H9 (cell line): Measurements from ENCODE around the gene RTN1. TPM values are rescaled to one million over a fixed set of nuclear protein-coding genes. Genes with fewer than 3 reads are reported as not detected.
A peak's percentile ranks its signal among the peaks of the same experiment; 100 is the strongest.

Experiments
- DNase-seq: peaks from one replicate; pipeline ENCODE4 v3.0.0-alpha.2; 2017
- H2AFZ ChIP-seq: one replicate; pipeline ENCODE4 v1.6.1; 2013; ENCODE audit warnings: mild to moderate bottlenecking, low read length, control low read depth, moderate library complexity
- H2AK5ac ChIP-seq: 2 replicates; pipeline ENCODE4 v1.6.1; 2013; ENCODE audit warnings: low read length, control low read depth, mixed read lengths; ENCODE audit not compliant: insufficient read length
- H2BK120ac ChIP-seq: one replicate; pipeline ENCODE4 v1.6.1; 2013; ENCODE audit warnings: low read depth, mild to moderate bottlenecking, low read length, control low read depth, inconsistent platforms; ENCODE audit not compliant: poor library complexity, severe bottlenecking
- H2BK12ac ChIP-seq: 2 replicates; pipeline ENCODE4 v1.6.1; 2013; ENCODE audit warnings: low read length, control low read depth, mixed read lengths, low read depth; ENCODE audit not compliant: insufficient read length
- H2BK15ac ChIP-seq: 2 replicates; pipeline ENCODE4 v1.6.1; 2013; ENCODE audit warnings: low read depth, low read length, control low read depth
- H2BK20ac ChIP-seq: one replicate; pipeline ENCODE4 v1.6.1; 2013; ENCODE audit warnings: low read depth, mild to moderate bottlenecking, low read length, control low read depth, inconsistent platforms; ENCODE audit not compliant: poor library complexity, severe bottlenecking
- H2BK5ac ChIP-seq: 2 replicates; pipeline ENCODE4 v1.6.1; 2013; ENCODE audit warnings: low read length, control low read depth, mixed read lengths; ENCODE audit not compliant: insufficient read length
- H3K14ac ChIP-seq: 2 replicates; pipeline ENCODE4 v1.6.1; 2013; ENCODE audit warnings: low read length, control low read depth; ENCODE audit not compliant: insufficient read depth
- H3K18ac ChIP-seq: 2 replicates; pipeline ENCODE4 v1.6.1; 2013; ENCODE audit warnings: low read depth, mild to moderate bottlenecking, mixed read lengths, low read length, control low read depth; ENCODE audit not compliant: insufficient read length
- H3K23ac ChIP-seq: 2 replicates; pipeline ENCODE4 v1.6.1; 2013; ENCODE audit warnings: low read length, control low read depth, mixed read lengths, low read depth; ENCODE audit not compliant: insufficient read length
- H3K23me2 ChIP-seq: 2 replicates; pipeline ENCODE4 v1.6.1; 2013; ENCODE audit warnings: low read depth, mild to moderate bottlenecking, mixed read lengths, low read length, control low read depth; ENCODE audit not compliant: insufficient read length, poor library complexity, severe bottlenecking
- H3K27ac ChIP-seq: 2 replicates; pipeline ENCODE4 v1.5.1; 2013; ENCODE audit warnings: low read length, control low read depth, mixed read lengths, low read depth; ENCODE audit not compliant: insufficient read length
- H3K27me3 ChIP-seq: 2 replicates; pipeline ENCODE4 v1.6.1; 2013; ENCODE audit warnings: low read length, control low read depth, inconsistent platforms; ENCODE audit not compliant: insufficient read depth
- H3K4ac ChIP-seq: 2 replicates; pipeline ENCODE4 v1.6.1; 2013; ENCODE audit warnings: low read depth, mild to moderate bottlenecking, control low read depth, inconsistent platforms, low read length, moderate library complexity
- H3K4me1 ChIP-seq: 2 replicates; pipeline ENCODE4 v1.6.1; 2013; ENCODE audit warnings: low read length, control low read depth, inconsistent platforms; ENCODE audit not compliant: insufficient read depth
- H3K4me2 ChIP-seq: 2 replicates; pipeline ENCODE4 v1.6.1; 2013; ENCODE audit warnings: low read length, control low read depth, mixed read lengths; ENCODE audit not compliant: insufficient read length, insufficient read depth
- H3K56ac ChIP-seq: 2 replicates; pipeline ENCODE4 v1.6.1; 2013; ENCODE audit warnings: low read depth, mild to moderate bottlenecking, mixed read lengths, low read length, control low read depth; ENCODE audit not compliant: insufficient read length
- H3K79me1 ChIP-seq: 2 replicates; pipeline ENCODE4 v1.6.1; 2013; ENCODE audit warnings: low read depth, mild to moderate bottlenecking, moderate library complexity, low read length, control low read depth, inconsistent platforms; ENCODE audit not compliant: insufficient read depth, poor library complexity, severe bottlenecking
- H3K79me2 ChIP-seq: 2 replicates; pipeline ENCODE4 v1.6.1; 2013; ENCODE audit warnings: low read length, control low read depth, inconsistent platforms; ENCODE audit not compliant: insufficient read depth
- H3K9ac ChIP-seq: 2 replicates; pipeline ENCODE4 v1.6.1; 2013; ENCODE audit warnings: low read length, control low read depth, mixed read lengths; ENCODE audit not compliant: insufficient read length; ENCODE audit errors: extremely low read depth
- H3K9me3 ChIP-seq: one replicate; pipeline ENCODE4 v1.6.1; 2013; ENCODE audit warnings: low read depth, low read length, inconsistent platforms; ENCODE audit not compliant: control insufficient read depth
- H3T11ph ChIP-seq: one replicate; pipeline ENCODE4 v1.6.1; 2013; ENCODE audit warnings: mild to moderate bottlenecking, low read length, control low read depth, inconsistent platforms
- H4K20me1 ChIP-seq: one replicate; pipeline ENCODE4 v1.6.1; 2013; ENCODE audit not compliant: control insufficient read depth, insufficient read length, insufficient read depth
- H4K5ac ChIP-seq: 2 replicates; pipeline ENCODE4 v1.6.1; 2013; ENCODE audit warnings: low read depth, mild to moderate bottlenecking, mixed read lengths, low read length, control low read depth; ENCODE audit not compliant: insufficient read length
- H4K8ac ChIP-seq: replicated peaks from 2 replicates; pipeline ENCODE4 v1.6.1; 2013; ENCODE audit warnings: low read length, control low read depth, mixed read lengths, low read depth; ENCODE audit not compliant: insufficient read length
- H4K91ac ChIP-seq: 2 replicates; pipeline ENCODE4 v1.6.1; 2013; ENCODE audit warnings: low read depth, mild to moderate bottlenecking, moderate library complexity, mixed read lengths, low read length, control low read depth; ENCODE audit not compliant: insufficient read length
- H3K27ac Mint-ChIP-seq, 3 experiments: 2 replicates in 2 of 3; 3 replicates in 1 of 3; pipeline ENCODE4 v1.8.0; 2020 to 2021; ENCODE audit warnings: mixed read lengths in 3 of 3, mild to moderate bottlenecking in 1 of 3, moderate library complexity in 1 of 3
- H3K27me3 Mint-ChIP-seq: 2 replicates; pipeline ENCODE4 v1.8.0; 2021; ENCODE audit warnings: low read depth, mild to moderate bottlenecking, moderate library complexity, mixed read lengths
- H3K36me3 Mint-ChIP-seq, 3 experiments: 2 replicates in 2 of 3; 3 replicates in 1 of 3; pipeline ENCODE4 v1.8.0; 2020 to 2021; ENCODE audit warnings: low read depth in 3 of 3, mixed read lengths in 3 of 3; ENCODE audit not compliant: insufficient read depth in 1 of 3
- H3K4me1 Mint-ChIP-seq, 2 experiments: 2 replicates each; pipeline ENCODE4 v1.8.0; 2020; ENCODE audit warnings: mixed read lengths in 2 of 2
- H3K4me3 Mint-ChIP-seq, 2 experiments: 2 replicates in 1 of 2; 3 replicates in 1 of 2; pipeline ENCODE4 v1.8.0; 2020 to 2021; ENCODE audit warnings: mild to moderate bottlenecking in 2 of 2, mixed read lengths in 2 of 2, moderate library complexity in 1 of 2
- H3K9me3 Mint-ChIP-seq, 2 experiments: 2 replicates in 1 of 2; 3 replicates in 1 of 2; pipeline ENCODE4 v1.8.0; 2020; ENCODE audit warnings: mild to moderate bottlenecking in 2 of 2, mixed read lengths in 2 of 2, moderate library complexity in 1 of 2
- CTCF ChIP-seq: fragments of 200-600 bp; sonication (generic); conservative IDR thresholded peaks from 3 replicates; pipeline ENCODE4 v1.8.0; 2021; ENCODE audit warnings: antibody characterized with exemption, mild to moderate bottlenecking
- WGBS: extraction: QIAGEN DNeasy Blood & Tissue Kit; methylation state at CpG from one replicate; pipeline ENCODE4 v1.1.7; 2013; ENCODE audit warnings: missing lambda C conversion rate, low lambda C conversion rate, mixed read lengths; ENCODE audit not compliant: insufficient read length; ENCODE audit errors: extremely low coverage; 5-methylcytosine and 5-hydroxymethylcytosine counted together
- total RNA-seq: library from RNA; stranded (reverse); gene quantifications from 2 replicates; pipeline ENCODE4 v1.2.1, GENCODE V29; 2021

Gene RTN1
- total RNA-seq, 1 experiment from 2014 or later = 1.8 TPM

- Histone ChIP-seq H2AFZ (peak overlapping the region; percentile 43), H3K79me2 (no peaks in the 10 kb centered on the region), H2BK20ac (no peak overlapping the region), H3K27me3 (peaks cover 5% of the 10 kb centered on the region), H3K23ac (no peak overlapping the region), H4K8ac (no peak overlapping the region), H2BK12ac (no peak overlapping the region), H2AK5ac (no peak overlapping the region), H3K79me1 (no peaks in the 10 kb centered on the region), H2BK120ac (no peak overlapping the region), H3K4ac (no peak overlapping the region), H2BK15ac (no peak overlapping the region), H4K91ac (no peak overlapping the region), H3K23me2 (peaks cover 13% of the 10 kb centered on the region), H3K27ac (no peak overlapping the region), H2BK5ac (no peak overlapping the region), H3T11ph (no peak overlapping the region), H4K5ac (no peak overlapping the region), H3K9me3 (no peaks in the 10 kb centered on the region), H3K4me2 (peak overlapping the region; percentile 57), H4K20me1 (no peaks in the 10 kb centered on the region), H3K9ac (no peak overlapping the region), H3K4me1 (no peaks in the 10 kb centered on the region), H3K14ac (no peak overlapping the region), H3K18ac (no peak overlapping the region), H3K56ac (no peak overlapping the region)
- H3K9me3 Mint-ChIP-seq = no peaks in the 10 kb centered on the region
- no peaks in the 10 kb centered on the region for H3K36me3 Mint-ChIP-seq
- no peak for TF ChIP-seq CTCF
- H3K4me3 Mint-ChIP-seq = peak overlapping the region; percentile 78 to 95
- H3K27ac Mint-ChIP-seq = no peak overlapping the region
- WGBS = no CpG with 5 or more reads among the region's 4 CpGs
- H3K4me1 Mint-ChIP-seq = peaks cover 11 to 12% of the 10 kb centered on the region in 2 experiments
- H3K27me3 Mint-ChIP-seq = peaks cover 84% of the 10 kb centered on the region
- no peak for DNase-seq
These were observed 555 bp upstream of the RTN1 start for GRCh38 chr14:59871166-59871495.
